HepG2 (cell line): ENCODE measurements around the gene GPR25. TPM values are rescaled to one million over a fixed set of nuclear protein-coding genes. Genes with fewer than 3 reads are reported as not detected.

ENCODE experiments used
- ATAC-seq: fragments of 200-7000 bp; cut with Tn5 transposase; 3 replicates; pipeline ENCODE4 v1.9.1; 2020; ENCODE audit warnings: mild to moderate bottlenecking, moderate library complexity
- BruUV-seq: library from RNA; stranded (reverse); fragments of 400-500 nt; replicated peaks from 2 replicates; lab custom pipeline; 2021; lab: Mats Ljungman, UMichigan
- CTCF ChIA-PET: fragments of 300-600 bp; formaldehyde crosslinking; extraction: SDS; loops from one replicate; lab custom pipeline; 2021; ENCODE audit warnings: low total read pairs, inconsistent platforms, low intra/inter-chr PET ratio; lab: Yijun Ruan, JAX
- POLR2A ChIA-PET: fragments of 350-600 bp; sonication (Branson Sonifier 250); formaldehyde crosslinking; loops from one replicate; lab custom pipeline; 2020; ENCODE audit warnings: antibody characterized with exemption, inconsistent platforms; lab: Yijun Ruan, JAX
- DNase-seq: peaks from one replicate; pipeline ENCODE4 v3.0.0-alpha.2; 2015; ENCODE audit warnings: low spot score
- FAIRE-seq: peaks from 3 replicates; lab custom pipeline; 2011; peaks lifted over from hg19 to GRCh38; lab: Jason Lieb, UNC
- H2AFZ ChIP-seq: one replicate; pipeline ENCODE4 v1.6.1; 2011; ENCODE audit warnings: low read length, inconsistent platforms
- H3K27ac ChIP-seq: fragments of 300-600 bp; 3 replicates; pipeline ENCODE4 v1.8.0; 2011; ENCODE audit warnings: mixed run types, mild to moderate bottlenecking, mixed read lengths, low read length, inconsistent platforms; ENCODE audit not compliant: insufficient read depth; ENCODE audit errors: extremely low read length
- H3K27me3 ChIP-seq, 2 experiments: fragments of 200-600 bp in 1 of 2; 2 replicates in 1 of 2; 3 replicates in 1 of 2; pipeline versions ENCODE4 v1.6.0 to v1.8.0; 2011; ENCODE audit warnings: low read length in 2 of 2, mild to moderate bottlenecking in 2 of 2, moderate library complexity in 2 of 2, inconsistent platforms in 1 of 2; ENCODE audit not compliant: insufficient read depth in 2 of 2, control insufficient read depth in 1 of 2
- H3K36me3 ChIP-seq, 2 experiments: fragments of 200-600 bp in 1 of 2; replicated peaks in 1 of 2; 2 replicates in 1 of 2; 3 replicates in 1 of 2; pipeline versions ENCODE4 v1.5.1 to v1.8.0; 2011; ENCODE audit warnings: low read length in 2 of 2, inconsistent platforms in 1 of 2; ENCODE audit not compliant: insufficient read depth in 2 of 2, control insufficient read depth in 1 of 2
- H3K4me1 ChIP-seq: 2 replicates; pipeline ENCODE4 v1.5.1; 2012; ENCODE audit warnings: low read length, inconsistent platforms; ENCODE audit not compliant: insufficient read depth
- H3K4me2 ChIP-seq: 2 replicates; pipeline ENCODE4 v1.6.0; 2011; ENCODE audit warnings: low read depth, low read length, inconsistent platforms
- H3K4me3 ChIP-seq, 3 experiments: fragments of 200-600 bp in 1 of 3; sonication (generic), shearing (Covaris generic) in 1 of 3; replicated peaks in 1 of 3; 2 replicates each; pipeline ENCODE4 v1.5.1; 2011 to 2016; ENCODE audit warnings: low read length in 3 of 3, inconsistent platforms in 2 of 3, low read depth in 2 of 3, mild to moderate bottlenecking in 2 of 3, control low read depth in 1 of 3, mixed read lengths in 1 of 3; ENCODE audit not compliant: insufficient read depth in 1 of 3
- H3K79me2 ChIP-seq: one replicate; pipeline ENCODE4 v1.6.1; 2011; ENCODE audit warnings: low read length, inconsistent platforms; ENCODE audit not compliant: insufficient read depth
- H3K9ac ChIP-seq: 2 replicates; pipeline ENCODE4 v1.6.0; 2011; ENCODE audit warnings: mild to moderate bottlenecking, low read depth, low read length, inconsistent platforms; ENCODE audit not compliant: insufficient read depth
- H3K9me3 ChIP-seq: 2 replicates; pipeline ENCODE4 v1.5.1; 2012; ENCODE audit warnings: mild to moderate bottlenecking, low read length
- H4K20me1 ChIP-seq: 2 replicates; pipeline ENCODE4 v1.6.0; 2011; ENCODE audit warnings: inconsistent platforms, mild to moderate bottlenecking, low read length, moderate library complexity; ENCODE audit not compliant: insufficient read depth
- AGO2 ChIP-seq: fragments of 200-400 bp; formaldehyde crosslinking; optimal IDR thresholded peaks from 2 replicates; pipeline ENCODE3; 2017; ENCODE audit warnings: mild to moderate bottlenecking, low read depth, low read length, moderate library complexity
- ARID4A ChIP-seq: sonication (generic); formaldehyde crosslinking; IDR thresholded peaks from 2 replicates; pipeline ENCODE4 v1.5.0; 2020; ENCODE audit warnings: mild to moderate bottlenecking, missing genetic modification reagents, borderline replicate concordance
- GATAD2A ChIP-seq: IDR thresholded peaks from 2 replicates; pipeline ENCODE4 v1.6.1; 2016
- MED13 ChIP-seq: sonication (generic); formaldehyde crosslinking; IDR thresholded peaks from 2 replicates; pipeline ENCODE4 v1.5.0; 2020; ENCODE audit warnings: missing genetic modification reagents
- MXI1 ChIP-seq: IDR thresholded peaks from 3 replicates; pipeline ENCODE4 v1.6.1; 2012; ENCODE audit warnings: low read depth, low read length, inconsistent platforms, borderline replicate concordance
- POLR2AphosphoS5 ChIP-seq: IDR thresholded peaks from 2 replicates; pipeline ENCODE4 v1.6.1; 2012; ENCODE audit warnings: low read depth, low read length
- RAD21 ChIP-seq: fragments of 450-650 bp; formaldehyde crosslinking; IDR thresholded peaks from 2 replicates; pipeline ENCODE4 v1.5.0; 2020; ENCODE audit warnings: mild to moderate bottlenecking
- THAP11 ChIP-seq: IDR thresholded peaks from 2 replicates; pipeline ENCODE4 v1.6.1; 2016; ENCODE audit warnings: missing biosample characterization, missing genetic modification reagents
- ZBTB20 ChIP-seq: sonication (generic); formaldehyde crosslinking; IDR thresholded peaks from 2 replicates; pipeline ENCODE4 v1.8.1; 2023; ENCODE audit warnings: missing genetic modification reagents, low read depth, mild to moderate bottlenecking, borderline replicate concordance
- ZNF143 ChIP-seq: sonication (generic); formaldehyde crosslinking; IDR thresholded peaks from 2 replicates; pipeline ENCODE4 v1.4.0; 2020; ENCODE audit warnings: missing genetic modification reagents
- ZNF557 ChIP-seq: sonication (generic); formaldehyde crosslinking; IDR thresholded peaks from 2 replicates; pipeline ENCODE4 v1.4.0; 2020; ENCODE audit warnings: missing genetic modification reagents
- ZNF563 ChIP-seq: sonication (generic); formaldehyde crosslinking; IDR thresholded peaks from 2 replicates; pipeline ENCODE4 v1.8.0; 2022; ENCODE audit warnings: mild to moderate bottlenecking, moderate library complexity, missing genetic modification reagents
- ZNF619 ChIP-seq: sonication (generic); formaldehyde crosslinking; IDR thresholded peaks from 2 replicates; pipeline ENCODE4 v1.4.0; 2020; ENCODE audit warnings: mild to moderate bottlenecking, missing genetic modification reagents
- ZNF687 ChIP-seq: sonication (generic); formaldehyde crosslinking; IDR thresholded peaks from 2 replicates; pipeline ENCODE4 v1.5.1; 2020; ENCODE audit warnings: mild to moderate bottlenecking, missing genetic modification reagents, moderate library complexity
- ZNF740 ChIP-seq: sonication (generic); formaldehyde crosslinking; IDR thresholded peaks from 2 replicates; pipeline ENCODE4 v1.4.0; 2020; ENCODE audit warnings: missing genetic modification reagents
- WGBS: methylation state at CpG from one replicate; pipeline ENCODE4 v1.1.6; 2017; ENCODE audit warnings: low lambda C conversion rate; 5-methylcytosine and 5-hydroxymethylcytosine counted together
- in situ Hi-C: cut with HindIII; loops from 2 replicates; pipeline ENCODE4 v1.10.0; 2017; ENCODE audit warnings: low pct_unique_long_range_greater_than_20kb; ENCODE audit not compliant: extremely low pct_ligation_motif_present
- intact Hi-C: fragments of 100-400 bp; cut with micrococcal nuclease; formaldehyde crosslinking; loops from one replicate; pipeline ENCODE4 v1.10.0; 2022; ENCODE audit not compliant: unreplicated experiment
- polyA plus RNA-seq, 8 experiments: library from polyadenylated mRNA; depleted of rRNA in 3 of 8; stranded (reverse) in 7 of 8; unstranded in 1 of 8; fragments of >200 nt; fragmentation: Illumina TruSeq in 4 of 8; extraction: Trizol in 4 of 8; gene quantifications; 2 replicates each; pipeline versions ENCODE4 v1.2.1 to v1.2.3, GENCODE V29; 2011 to 2016; ENCODE audit warnings: low read depth in 4 of 8, missing spikeins in 1 of 8, mixed read lengths in 1 of 8; ENCODE audit not compliant: insufficient read depth in 1 of 8
- total RNA-seq, 5 experiments: library from RNA; depleted of rRNA; stranded (reverse); fragments of >200 nt; fragmentation: Illumina TruSeq; extraction: Trizol; gene quantifications; 2 replicates each; pipeline ENCODE4 v1.2.3, GENCODE V29; 2016; ENCODE audit warnings: low read depth in 1 of 5

The GPR25 gene
- total and polyA plus RNA-seq, 2 of the 13 experiments (the other 11 are each of a cell fraction or from before 2014, with no cell fraction given), result not detected

GRCh38 chr1:200894712-200895442 lies 22.1 kb downstream of the GPR25 start, which contains the start of gene INAVA:
INAVA (plus strand) TSS chr1:200894900; CDS start chr1:200898401, 3,501 bp downstream.
- ATAC-seq (peak; percentile 15), FAIRE-seq (no peak), DNase-seq (no peak)
- Histone ChIP-seq H3K4me3 (peak within 1 kb of the TSS; percentile 52 to 76 (median 61)), H3K9ac (peak within 1 kb of the TSS; percentile 76), H3K36me3 (no peaks in the 10 kb centered on the region), H3K27me3 (no peaks in the 10 kb centered on the region), H2AFZ (peak within 1 kb of the TSS; percentile 32), H4K20me1 (no peaks in the 10 kb centered on the region), H3K27ac (peak within 1 kb of the TSS; percentile 79), H3K79me2 (peaks cover 19% of the 10 kb centered on the region), H3K9me3 (no peaks in the 10 kb centered on the region), H3K4me2 (peak within 1 kb of the TSS; percentile 87), H3K4me1 (peaks cover 92% of the 10 kb centered on the region)
- in situ Hi-C loops (loop anchor here (5.0 kb wide), 2 partner anchors 77 to 147 kb away; no protein-coding TSS in a partner anchor), intact Hi-C loops (loop anchor here (1.0 to 10.0 kb wide), 3 partner anchors 10 to 220 kb away; partner anchors contain the start of genes CACNA1S and KIF21B)
- WGBS, result 2% methylated on average over 11 of the region's 15 CpGs
- no TSS peak for BruUV-seq
- CTCF ChIA-PET, result no interaction called here
- POLR2A ChIA-PET, result interaction anchor here (0.6 to 4.6 kb wide), 5 partner anchors 10 to 22 kb away, joined by 3 to 129 read pairs (median 3); no protein-coding TSS in a partner anchor
- TF ChIP-seq MED13 (CRISPR knock-in tag) (0 out of 2 replicates have a peak, but pooled peaks have one; percentile 52), GATAD2A (CRISPR knock-in tag) (0 out of 2 replicates have a peak, but pooled peaks have one; percentile 11), POLR2AphosphoS5 (peak; percentile 40; the same call in 1 of the 2 replicates), ZNF563 (CRISPR knock-in tag) (no peak), ARID4A (CRISPR knock-in tag) (peak; percentile 21; the same call in 1 of the 2 replicates), ZBTB20 (no peak), ZNF740 (CRISPR knock-in tag) (0 out of 2 replicates have a peak, but pooled peaks have one; percentile 21), ZNF687 (CRISPR knock-in tag) (peak; percentile 64), THAP11 (CRISPR knock-in tag) (no peak), RAD21 (CRISPR knock-in tag) (peak; percentile 23; the same call in 1 of the 2 replicates), AGO2 (peak; percentile 46), ZNF619 (CRISPR knock-in tag) (peak; percentile 12; the same call in 1 of the 2 replicates), ZNF557 (CRISPR knock-in tag) (no peak), MXI1 (no peak), ZNF143 (CRISPR knock-in tag) (peak; percentile 35; the same call in 1 of the 2 replicates)
